Stimulated activated CD8-positive, alpha-beta memory T cell treated with anti-CD3 and anti-CD28 coated beads, Interleukin-2, amount 100 ng/mL, for 1 hour (primary cell): ENCODE data around the gene FAM229A.
"Not testable (repeated sequence)": the region's sequence is repeated elsewhere in the genome, so short reads cannot be mapped to it uniquely, and the experiment has no call there.

Experiments used
- DNase-seq, 2 donors: peaks; one replicate each; pipeline ENCODE4 v3.0.0-alpha.2; 2020; ENCODE audit warnings: low read depth in 2 of 2

FAM229A gene, protein sequence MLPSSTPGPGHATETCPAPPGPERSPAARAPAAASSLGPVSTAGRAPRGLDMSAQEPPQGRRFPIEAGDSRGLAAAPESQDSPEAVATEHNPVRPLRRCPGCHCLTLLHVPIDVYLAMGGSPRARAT

GRCh38 chr1:32362474-32363313 lies at the start of gene FAM229A, which contains the start of gene TSSK3:
Gene FAM229A, minus strand, starts transcription at chr1:32362485. Its CDS starts 394 bp downstream, at chr1:32362091.
Gene TSSK3, plus strand, starts transcription at chr1:32362539. Its CDS starts 163 bp downstream, at chr1:32362702.
- DNase-seq: no peak

DNA sequence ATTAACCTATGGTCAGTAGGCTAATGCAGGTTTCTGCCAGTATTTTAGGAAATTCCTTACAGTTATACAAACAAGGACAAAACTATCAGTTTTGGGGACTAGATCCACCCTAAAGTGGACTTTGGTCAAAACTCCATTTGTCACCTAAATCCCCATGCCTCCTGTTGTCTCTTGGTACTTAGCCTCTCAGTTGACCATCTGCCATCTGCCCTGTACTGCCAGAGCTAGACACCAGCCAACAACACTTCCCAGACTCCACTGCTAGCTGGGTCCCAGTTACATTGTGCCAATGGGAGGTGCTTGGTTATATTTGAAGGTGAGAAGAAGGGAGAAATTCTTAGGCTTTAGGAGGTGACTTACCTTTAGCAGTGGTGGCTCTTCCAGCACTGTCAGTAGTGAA lies 49.0 kb upstream of the FAM229A start:
- no peak for DNase-seq

- DNase-seq: no peak
These were observed 44.4 kb upstream of the FAM229A start for GRCh38 chr1:32406629-32407111.

DNA sequence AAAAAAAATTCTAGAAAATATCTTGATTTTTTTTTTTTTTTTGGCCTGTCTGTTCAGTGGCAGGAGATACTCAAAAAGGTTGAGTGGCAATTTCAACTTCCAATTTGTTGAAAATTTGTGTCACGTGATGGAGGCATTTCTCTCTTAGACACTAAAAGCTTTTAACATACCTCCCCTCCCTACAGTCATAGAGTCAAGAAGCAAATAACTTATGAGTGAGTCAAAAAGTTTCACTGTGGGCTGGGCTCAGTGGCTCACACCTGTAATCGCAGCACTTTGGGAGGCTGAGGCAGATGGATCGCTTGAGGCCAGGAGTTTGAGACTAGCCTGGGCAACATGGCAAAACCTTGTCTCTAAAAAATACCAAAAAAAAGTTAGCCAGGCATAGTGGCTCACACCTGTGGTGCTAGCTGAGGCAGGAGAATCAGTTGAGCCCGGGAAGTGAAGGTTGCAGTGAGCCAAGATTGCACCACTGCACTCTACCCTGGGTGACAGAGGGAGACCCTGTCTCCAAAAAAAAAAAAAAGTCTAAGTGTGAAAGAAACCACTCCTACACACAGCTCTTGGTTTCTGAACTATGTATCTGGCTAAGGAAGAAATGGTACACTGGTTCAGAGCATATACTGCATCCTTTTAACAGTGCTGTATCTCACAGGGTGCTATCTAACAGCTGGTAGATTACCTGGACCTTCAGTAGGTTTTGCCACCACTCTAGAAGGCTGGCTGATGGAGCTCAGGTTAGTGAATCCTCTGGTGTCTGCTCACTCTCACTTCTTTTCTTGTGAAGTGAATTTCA lies 43.6 kb upstream of the FAM229A start:
- DNase-seq: no peak

DNA sequence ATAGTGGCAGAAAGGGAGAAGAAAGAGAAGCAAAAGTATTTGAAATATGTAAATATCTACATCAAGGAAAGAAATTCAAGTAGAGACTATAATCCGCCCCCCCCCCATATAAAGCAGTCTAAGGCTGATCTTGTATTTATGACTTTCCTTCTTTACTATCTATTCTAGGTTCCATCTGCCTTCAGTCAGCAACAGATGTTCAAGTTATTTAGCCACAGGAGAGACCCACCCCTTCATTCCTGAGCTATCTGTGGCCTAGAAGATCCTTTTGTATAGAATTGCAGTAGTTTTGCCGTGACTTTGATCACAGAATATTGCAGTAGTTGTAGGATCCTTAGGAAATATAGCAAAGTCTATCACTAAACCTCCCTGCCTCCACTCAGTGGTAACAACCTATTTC lies 42.7 kb upstream of the FAM229A start:
- no peak for DNase-seq

DNA sequence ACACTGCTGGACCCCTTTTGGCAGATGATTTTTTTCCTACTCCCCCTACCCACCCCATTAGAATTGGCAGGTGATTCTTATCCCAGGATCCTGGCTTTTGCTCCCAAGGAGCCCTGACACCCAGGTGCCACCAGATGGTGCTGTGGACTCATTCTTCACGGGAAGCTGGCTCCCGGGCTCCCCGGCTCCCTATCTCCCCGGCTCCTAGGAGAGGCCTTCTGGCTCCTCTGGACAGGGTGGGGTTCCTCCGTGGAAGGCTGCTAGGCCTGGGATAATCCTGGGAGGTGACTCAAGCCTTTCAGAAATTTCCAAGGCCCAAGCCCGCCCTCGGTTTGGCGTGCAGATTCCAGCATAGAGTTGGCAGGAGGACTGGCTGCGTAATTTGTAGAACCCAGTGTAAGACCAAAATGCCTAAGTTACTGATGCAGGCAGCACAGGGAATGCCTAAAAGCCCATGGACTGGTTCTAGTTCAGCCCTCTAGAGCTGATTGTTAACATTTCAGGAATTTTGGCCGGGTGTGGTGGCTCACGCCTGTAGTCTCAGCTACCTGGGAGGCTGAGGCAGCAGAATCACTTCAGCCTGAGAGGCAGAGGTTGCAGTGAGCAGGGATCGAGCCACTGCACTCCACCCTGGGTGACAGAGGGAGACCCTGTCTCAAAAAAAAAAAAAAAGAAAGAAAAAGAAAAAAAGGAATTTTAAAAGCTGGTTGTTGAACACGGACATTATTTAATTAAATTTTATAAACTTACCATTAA lies 38.8 kb upstream of the FAM229A start:
- DNase-seq: peak; percentile 2 to 11

- DNase-seq: no peak
These were observed 37.6 kb upstream of the FAM229A start for GRCh38 chr1:32399843-32400242.

DNA sequence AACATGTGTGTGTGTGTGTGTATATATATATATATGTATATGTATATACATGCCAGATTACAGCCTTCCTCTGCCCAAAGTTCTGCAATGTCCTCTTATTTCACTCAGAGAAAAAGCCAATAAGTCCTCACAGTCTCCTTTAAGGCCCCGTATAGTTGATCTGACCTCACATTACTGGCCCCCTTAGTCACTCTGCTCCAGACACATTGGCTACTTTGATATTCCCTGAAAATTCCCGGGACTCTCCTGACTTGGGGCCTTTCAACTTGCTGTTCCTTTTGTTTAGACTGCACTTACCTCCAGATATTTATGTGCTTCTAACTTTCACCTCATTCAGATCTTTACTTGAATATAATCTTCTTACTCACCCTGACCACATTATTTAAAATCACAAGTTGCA lies 36.1 kb upstream of the FAM229A start:
- no peak for DNase-seq

- not testable (repeated sequence) for DNase-seq
These were observed 34.2 kb upstream of the FAM229A start for GRCh38 chr1:32396524-32396923.

DNA sequence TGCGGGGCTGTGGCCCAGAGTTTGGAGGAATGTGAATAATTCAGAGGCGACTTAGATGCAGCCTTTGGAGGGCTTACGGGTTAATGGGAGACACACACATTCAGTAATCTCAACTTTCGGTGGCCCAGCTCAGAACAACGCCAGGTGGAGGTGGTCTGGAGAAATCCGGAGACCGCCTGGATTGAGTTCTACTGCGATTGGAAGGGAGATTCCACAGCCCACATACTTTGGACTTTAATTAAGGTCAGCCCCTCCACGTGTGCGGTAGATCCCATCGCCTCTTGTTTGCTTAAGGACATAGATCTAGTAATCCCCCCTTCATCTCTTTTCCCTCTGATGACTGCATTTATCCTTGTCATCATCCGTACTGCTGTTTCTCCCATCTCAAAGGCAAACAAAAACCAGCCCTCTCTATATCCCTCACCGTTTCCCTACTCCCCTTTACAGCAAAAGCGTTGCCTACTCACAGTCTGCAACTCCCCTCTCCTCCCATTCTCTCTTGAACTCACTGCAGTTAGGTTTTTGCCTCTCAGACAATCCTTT lies 32.7 kb upstream of the FAM229A start:
- no peak for DNase-seq

- DNase-seq: peak; percentile 94 to 96
These were observed 32.0 kb upstream of the FAM229A start, which contains the start of gene BSDC1 for GRCh38 chr1:32394141-32394889. Gene BSDC1, minus strand, starts transcription at chr1:32394441. Its CDS starts 27 bp downstream, at chr1:32394414.

GRCh38 chr1:32393832-32394140 lies 31.5 kb upstream of the FAM229A start:
- DNase-seq: peak in 1 of 2 donors; percentile 9

- no peak for DNase-seq
These were observed 30.9 kb upstream of the FAM229A start for GRCh38 chr1:32393136-32393535.

DNA sequence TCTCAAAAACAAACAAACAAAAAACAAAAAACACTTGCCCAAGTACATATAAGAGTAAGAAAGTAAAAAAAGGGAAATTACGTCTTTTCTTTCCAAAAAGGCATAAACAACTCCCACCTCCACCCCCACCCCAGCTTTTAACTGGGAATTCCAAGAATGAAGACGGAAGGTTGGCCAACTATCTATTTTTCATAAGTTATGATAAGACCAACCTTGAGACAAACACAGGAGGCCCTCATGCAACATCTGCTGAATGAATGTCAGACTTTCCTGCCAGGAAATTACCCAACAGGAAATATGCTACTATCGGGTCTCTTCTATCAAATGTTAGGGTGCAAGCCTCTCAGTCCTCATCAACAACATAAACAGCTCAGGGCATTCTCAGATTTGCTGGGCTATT lies 30.0 kb upstream of the FAM229A start:
- no peak for DNase-seq

DNA sequence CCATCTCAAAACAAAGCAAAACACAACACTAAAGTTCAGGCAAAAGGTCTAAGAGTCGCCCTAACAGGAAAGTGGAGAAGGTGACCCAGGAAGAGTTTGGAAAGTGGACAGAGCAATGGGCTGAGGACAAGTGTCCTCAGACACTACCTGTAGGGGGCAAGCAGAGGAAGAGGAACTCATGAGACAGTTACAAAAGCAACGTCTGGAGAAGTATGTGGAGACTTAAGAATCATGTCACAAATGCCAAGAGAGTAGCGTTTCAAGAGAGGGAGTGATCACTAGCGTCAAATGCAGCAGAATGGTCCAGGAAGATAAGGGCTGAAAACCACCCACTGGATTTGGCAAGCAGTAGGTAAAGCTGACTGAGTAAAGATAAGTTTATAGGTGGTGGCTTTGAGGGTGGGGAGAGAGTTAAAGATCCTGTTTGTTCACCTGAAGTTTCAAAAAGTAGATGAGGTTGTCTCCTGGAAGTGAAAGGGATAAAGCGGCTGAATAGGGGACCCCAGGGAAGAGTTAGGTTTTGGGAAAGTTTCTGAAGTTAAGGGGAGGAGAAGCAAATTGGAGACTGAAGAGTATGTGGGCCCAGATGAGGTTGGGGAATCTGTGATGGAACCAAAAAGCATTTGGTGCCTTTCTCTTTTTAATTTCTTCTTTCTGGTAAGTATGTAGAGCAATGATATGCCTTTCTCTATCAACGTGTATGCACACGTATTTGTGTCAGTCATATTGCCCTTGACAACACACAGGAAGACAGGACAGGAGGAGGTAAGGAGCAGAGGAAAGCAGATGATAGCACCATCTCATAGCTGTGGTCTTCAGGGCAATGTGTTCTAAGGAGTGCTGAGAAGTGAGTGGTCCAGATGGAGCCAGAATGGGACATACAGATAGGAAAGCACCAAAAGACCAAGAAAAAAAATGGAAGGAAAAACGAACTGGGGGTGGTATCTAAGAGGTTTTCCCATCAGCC lies 28.9 kb upstream of the FAM229A start:
- DNase-seq: no peak

GRCh38 chr1:32388641-32389040 lies 26.4 kb upstream of the FAM229A start:
- DNase-seq: no peak

GRCh38 chr1:32386676-32387392 lies 24.5 kb upstream of the FAM229A start:
- DNase-seq: no peak

DNA sequence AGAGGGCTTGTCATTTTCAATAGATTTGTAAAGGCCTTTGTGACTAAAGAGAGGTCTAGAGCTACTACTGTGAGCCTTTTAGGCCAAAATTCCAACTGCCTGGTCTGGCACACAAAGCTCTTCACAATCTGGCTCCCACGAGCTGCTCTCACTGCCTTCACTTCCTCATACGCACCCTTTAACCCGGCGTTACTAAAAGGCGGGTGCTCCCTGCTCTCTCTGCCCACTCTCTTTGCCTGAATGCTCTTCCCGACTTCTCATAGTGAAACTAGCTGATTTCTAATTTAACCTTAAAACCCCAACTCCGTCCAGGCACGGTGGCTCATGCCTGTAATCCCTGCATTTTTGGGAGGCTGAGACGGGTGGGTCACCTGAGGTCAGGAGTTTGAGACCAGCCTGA lies 17.8 kb upstream of the FAM229A start:
- DNase-seq: no peak
